H9 (cell line): ENCODE measurements around the gene CEP97. TPM values are rescaled to one million over a fixed set of nuclear protein-coding genes. Genes with fewer than 3 reads are reported as not detected.

Experiments
- DNase-seq: peaks from one replicate; pipeline ENCODE4 v3.0.0-alpha.2; 2017
- H2AFZ ChIP-seq: one replicate; pipeline ENCODE4 v1.6.1; 2013; ENCODE audit warnings: mild to moderate bottlenecking, low read length, control low read depth, moderate library complexity
- H2AK5ac ChIP-seq: 2 replicates; pipeline ENCODE4 v1.6.1; 2013; ENCODE audit warnings: low read length, control low read depth, mixed read lengths; ENCODE audit not compliant: insufficient read length
- H2BK120ac ChIP-seq: one replicate; pipeline ENCODE4 v1.6.1; 2013; ENCODE audit warnings: low read depth, mild to moderate bottlenecking, low read length, control low read depth, inconsistent platforms; ENCODE audit not compliant: poor library complexity, severe bottlenecking
- H2BK12ac ChIP-seq: 2 replicates; pipeline ENCODE4 v1.6.1; 2013; ENCODE audit warnings: low read length, control low read depth, mixed read lengths, low read depth; ENCODE audit not compliant: insufficient read length
- H2BK15ac ChIP-seq: 2 replicates; pipeline ENCODE4 v1.6.1; 2013; ENCODE audit warnings: low read depth, low read length, control low read depth
- H2BK20ac ChIP-seq: one replicate; pipeline ENCODE4 v1.6.1; 2013; ENCODE audit warnings: low read depth, mild to moderate bottlenecking, low read length, control low read depth, inconsistent platforms; ENCODE audit not compliant: poor library complexity, severe bottlenecking
- H2BK5ac ChIP-seq: 2 replicates; pipeline ENCODE4 v1.6.1; 2013; ENCODE audit warnings: low read length, control low read depth, mixed read lengths; ENCODE audit not compliant: insufficient read length
- H3K14ac ChIP-seq: 2 replicates; pipeline ENCODE4 v1.6.1; 2013; ENCODE audit warnings: low read length, control low read depth; ENCODE audit not compliant: insufficient read depth
- H3K18ac ChIP-seq: 2 replicates; pipeline ENCODE4 v1.6.1; 2013; ENCODE audit warnings: low read depth, mild to moderate bottlenecking, mixed read lengths, low read length, control low read depth; ENCODE audit not compliant: insufficient read length
- H3K23ac ChIP-seq: 2 replicates; pipeline ENCODE4 v1.6.1; 2013; ENCODE audit warnings: low read length, control low read depth, mixed read lengths, low read depth; ENCODE audit not compliant: insufficient read length
- H3K23me2 ChIP-seq: 2 replicates; pipeline ENCODE4 v1.6.1; 2013; ENCODE audit warnings: low read depth, mild to moderate bottlenecking, mixed read lengths, low read length, control low read depth; ENCODE audit not compliant: insufficient read length, poor library complexity, severe bottlenecking
- H3K27ac ChIP-seq: 2 replicates; pipeline ENCODE4 v1.5.1; 2013; ENCODE audit warnings: low read length, control low read depth, mixed read lengths, low read depth; ENCODE audit not compliant: insufficient read length
- H3K27me3 ChIP-seq: 2 replicates; pipeline ENCODE4 v1.6.1; 2013; ENCODE audit warnings: low read length, control low read depth, inconsistent platforms; ENCODE audit not compliant: insufficient read depth
- H3K4ac ChIP-seq: 2 replicates; pipeline ENCODE4 v1.6.1; 2013; ENCODE audit warnings: low read depth, mild to moderate bottlenecking, control low read depth, inconsistent platforms, low read length, moderate library complexity
- H3K4me1 ChIP-seq: 2 replicates; pipeline ENCODE4 v1.6.1; 2013; ENCODE audit warnings: low read length, control low read depth, inconsistent platforms; ENCODE audit not compliant: insufficient read depth
- H3K4me2 ChIP-seq: 2 replicates; pipeline ENCODE4 v1.6.1; 2013; ENCODE audit warnings: low read length, control low read depth, mixed read lengths; ENCODE audit not compliant: insufficient read length, insufficient read depth
- H3K56ac ChIP-seq: 2 replicates; pipeline ENCODE4 v1.6.1; 2013; ENCODE audit warnings: low read depth, mild to moderate bottlenecking, mixed read lengths, low read length, control low read depth; ENCODE audit not compliant: insufficient read length
- H3K79me1 ChIP-seq: 2 replicates; pipeline ENCODE4 v1.6.1; 2013; ENCODE audit warnings: low read depth, mild to moderate bottlenecking, moderate library complexity, low read length, control low read depth, inconsistent platforms; ENCODE audit not compliant: insufficient read depth, poor library complexity, severe bottlenecking
- H3K79me2 ChIP-seq: 2 replicates; pipeline ENCODE4 v1.6.1; 2013; ENCODE audit warnings: low read length, control low read depth, inconsistent platforms; ENCODE audit not compliant: insufficient read depth
- H3K9ac ChIP-seq: 2 replicates; pipeline ENCODE4 v1.6.1; 2013; ENCODE audit warnings: low read length, control low read depth, mixed read lengths; ENCODE audit not compliant: insufficient read length; ENCODE audit errors: extremely low read depth
- H3K9me3 ChIP-seq: one replicate; pipeline ENCODE4 v1.6.1; 2013; ENCODE audit warnings: low read depth, low read length, inconsistent platforms; ENCODE audit not compliant: control insufficient read depth
- H3T11ph ChIP-seq: one replicate; pipeline ENCODE4 v1.6.1; 2013; ENCODE audit warnings: mild to moderate bottlenecking, low read length, control low read depth, inconsistent platforms
- H4K20me1 ChIP-seq: one replicate; pipeline ENCODE4 v1.6.1; 2013; ENCODE audit not compliant: control insufficient read depth, insufficient read length, insufficient read depth
- H4K5ac ChIP-seq: 2 replicates; pipeline ENCODE4 v1.6.1; 2013; ENCODE audit warnings: low read depth, mild to moderate bottlenecking, mixed read lengths, low read length, control low read depth; ENCODE audit not compliant: insufficient read length
- H4K8ac ChIP-seq: replicated peaks from 2 replicates; pipeline ENCODE4 v1.6.1; 2013; ENCODE audit warnings: low read length, control low read depth, mixed read lengths, low read depth; ENCODE audit not compliant: insufficient read length
- H4K91ac ChIP-seq: 2 replicates; pipeline ENCODE4 v1.6.1; 2013; ENCODE audit warnings: low read depth, mild to moderate bottlenecking, moderate library complexity, mixed read lengths, low read length, control low read depth; ENCODE audit not compliant: insufficient read length
- H3K27ac Mint-ChIP-seq, 3 experiments: 2 replicates in 2 of 3; 3 replicates in 1 of 3; pipeline ENCODE4 v1.8.0; 2020 to 2021; ENCODE audit warnings: mixed read lengths in 3 of 3, mild to moderate bottlenecking in 1 of 3, moderate library complexity in 1 of 3
- H3K27me3 Mint-ChIP-seq: 2 replicates; pipeline ENCODE4 v1.8.0; 2021; ENCODE audit warnings: low read depth, mild to moderate bottlenecking, moderate library complexity, mixed read lengths
- H3K36me3 Mint-ChIP-seq, 3 experiments: 2 replicates in 2 of 3; 3 replicates in 1 of 3; pipeline ENCODE4 v1.8.0; 2020 to 2021; ENCODE audit warnings: low read depth in 3 of 3, mixed read lengths in 3 of 3; ENCODE audit not compliant: insufficient read depth in 1 of 3
- H3K4me1 Mint-ChIP-seq, 2 experiments: 2 replicates each; pipeline ENCODE4 v1.8.0; 2020; ENCODE audit warnings: mixed read lengths in 2 of 2
- H3K4me3 Mint-ChIP-seq, 2 experiments: 2 replicates in 1 of 2; 3 replicates in 1 of 2; pipeline ENCODE4 v1.8.0; 2020 to 2021; ENCODE audit warnings: mild to moderate bottlenecking in 2 of 2, mixed read lengths in 2 of 2, moderate library complexity in 1 of 2
- H3K9me3 Mint-ChIP-seq, 2 experiments: 2 replicates in 1 of 2; 3 replicates in 1 of 2; pipeline ENCODE4 v1.8.0; 2020; ENCODE audit warnings: mild to moderate bottlenecking in 2 of 2, mixed read lengths in 2 of 2, moderate library complexity in 1 of 2
- CTCF ChIP-seq: fragments of 200-600 bp; sonication (generic); conservative IDR thresholded peaks from 3 replicates; pipeline ENCODE4 v1.8.0; 2021; ENCODE audit warnings: antibody characterized with exemption, mild to moderate bottlenecking
- WGBS: extraction: QIAGEN DNeasy Blood & Tissue Kit; methylation state at CpG from one replicate; pipeline ENCODE4 v1.1.7; 2013; ENCODE audit warnings: missing lambda C conversion rate, low lambda C conversion rate, mixed read lengths; ENCODE audit not compliant: insufficient read length; ENCODE audit errors: extremely low coverage; 5-methylcytosine and 5-hydroxymethylcytosine counted together
- total RNA-seq: library from RNA; stranded (reverse); gene quantifications from 2 replicates; pipeline ENCODE4 v1.2.1, GENCODE V29; 2021

Gene CEP97
- total RNA-seq, 1 experiment from 2014 or later: 13.9 TPM

- Histone ChIP-seq H3K4me1 (no peaks in the 10 kb centered on the region), H3K9ac (no peak overlapping the region), H2BK20ac (no peak overlapping the region), H3T11ph (no peak overlapping the region), H3K27ac (no peak overlapping the region), H4K91ac (no peak overlapping the region), H2BK120ac (no peak overlapping the region), H4K8ac (no peak overlapping the region), H2BK5ac (no peak overlapping the region), H3K56ac (no peak overlapping the region), H2AFZ (no peak overlapping the region), H3K79me1 (no peaks in the 10 kb centered on the region), H3K23ac (no peak overlapping the region), H3K4me2 (no peak overlapping the region), H3K27me3 (no peaks in the 10 kb centered on the region), H3K4ac (no peak overlapping the region), H2BK15ac (no peak overlapping the region), H3K23me2 (no peaks in the 10 kb centered on the region), H4K20me1 (no peaks in the 10 kb centered on the region), H4K5ac (no peak overlapping the region), H2BK12ac (no peak overlapping the region), H3K9me3 (no peaks in the 10 kb centered on the region), H3K79me2 (no peaks in the 10 kb centered on the region), H3K14ac (no peak overlapping the region), H3K18ac (no peak overlapping the region), H2AK5ac (no peak overlapping the region)
- WGBS: no CpG with 5 or more reads among the region's 2 CpGs
- no peak for TF ChIP-seq CTCF
- Mint-ChIP-seq H3K9me3 (no peaks in the 10 kb centered on the region), H3K36me3 (peaks cover 0 to 5% (median 0%) of the 10 kb centered on the region in 3 experiments; a peak in 2 of 7 replicates), H3K27ac (no peak overlapping the region; a peak in 1 of 7 replicates), H3K4me1 (peaks cover 7 to 10% of the 10 kb centered on the region in 2 experiments), H3K4me3 (no peak overlapping the region), H3K27me3 (no peaks in the 10 kb centered on the region)
- DNase-seq: no peak
These were observed 87.5 kb downstream of the CEP97 start for GRCh38 chr3:101811875-101812274.
